ENCODE results near the gene TRPV2. TPM values are rescaled to one million over a fixed set of nuclear protein-coding genes. Genes with fewer than 3 reads are reported as not detected.
A peak's percentile ranks its signal among the peaks of the same experiment; 100 is the strongest.

The TRPV2 gene
- total RNA-seq, 1 experiment from 2014 or later, result 0.87 TPM

GRCh38 chr17:16440901-16441629 lies 25.7 kb downstream of the TRPV2 start:
- H3K4me3 Mint-ChIP-seq (ENCODE audit: low read depth, unreplicated experiment), result peak overlapping the region; percentile 17
- no peak for DNase-seq
- H3K27me3 Mint-ChIP-seq (ENCODE audit: unreplicated experiment), result no peaks in the 10 kb centered on the region
- no peak overlapping the region for H3K27ac Mint-ChIP-seq (ENCODE audit: unreplicated experiment)
- TF ChIP-seq CTCF (IDR thresholded peaks at IDR 0.05; ENCODE audit: unreplicated experiment), result no peak
- H3K4me1 Mint-ChIP-seq (ENCODE audit: low read depth, unreplicated experiment), result peaks cover 13% of the 10 kb centered on the region
- CTCF ChIA-PET, result interaction anchor here (0.7 to 1.3 kb wide), 3 partner anchors 31 to 80 kb away, joined by 3 read pairs; no protein-coding TSS in a partner anchor
- intact Hi-C loops (cut with micrococcal nuclease; ENCODE audit: unreplicated experiment), result no loop called here
- BruUV-seq (replicated peaks), result no TSS peak
- no peaks in the 10 kb centered on the region for H3K9me3 Mint-ChIP-seq (ENCODE audit: low read depth, unreplicated experiment)
- H3K36me3 Mint-ChIP-seq (ENCODE audit: insufficient read depth, unreplicated experiment), result peaks cover 70% of the 10 kb centered on the region

- DNase-seq, result no peak
- intact Hi-C loops (cut with micrococcal nuclease; ENCODE audit: unreplicated experiment), result no loop called here
- peaks cover 9% of the 10 kb centered on the region for H3K4me1 Mint-ChIP-seq (ENCODE audit: low read depth, unreplicated experiment)
These were observed 26.8 kb downstream of the TRPV2 start for GRCh38 chr17:16442141-16442540.

GRCh38 chr17:16442594-16443510 lies 27.5 kb downstream of the TRPV2 start:
- Mint-ChIP-seq H3K4me3 (ENCODE audit: low read depth, unreplicated experiment) (no peak overlapping the region), H3K9me3 (ENCODE audit: low read depth, unreplicated experiment) (no peaks in the 10 kb centered on the region), H3K36me3 (ENCODE audit: insufficient read depth, unreplicated experiment) (peaks cover 73% of the 10 kb centered on the region), H3K27me3 (ENCODE audit: unreplicated experiment) (no peaks in the 10 kb centered on the region), H3K4me1 (ENCODE audit: low read depth, unreplicated experiment) (peaks cover 8% of the 10 kb centered on the region), H3K27ac (ENCODE audit: unreplicated experiment) (peak overlapping the region; percentile 58)
- intact Hi-C loops (cut with micrococcal nuclease; ENCODE audit: unreplicated experiment), result no loop called here
- TF ChIP-seq CTCF (IDR thresholded peaks at IDR 0.05; ENCODE audit: unreplicated experiment), result no peak
- no peak for DNase-seq
- CTCF ChIA-PET, result no interaction called here
- BruUV-seq (replicated peaks), result no TSS peak

More at GRCh38 chr17:16442141-16442540, 26.8 kb downstream of the TRPV2 start:
- Mint-ChIP-seq H3K36me3 (ENCODE audit: insufficient read depth, unreplicated experiment) (peaks cover 75% of the 10 kb centered on the region), H3K27ac (ENCODE audit: unreplicated experiment) (peak overlapping the region; percentile 58), H3K4me3 (ENCODE audit: low read depth, unreplicated experiment) (peak overlapping the region; percentile 19), H3K9me3 (ENCODE audit: low read depth, unreplicated experiment) (no peaks in the 10 kb centered on the region), H3K27me3 (ENCODE audit: unreplicated experiment) (no peaks in the 10 kb centered on the region)
- TF ChIP-seq CTCF (IDR thresholded peaks at IDR 0.05; ENCODE audit: unreplicated experiment), result no peak
- CTCF ChIA-PET, result interaction anchor here (1.1 kb wide), 1 partner anchor 79 kb away, joined by 3 read pairs; no protein-coding TSS in a partner anchor
- BruUV-seq (replicated peaks), result no TSS peak

- Mint-ChIP-seq H3K9me3 (ENCODE audit: low read depth, unreplicated experiment) (no peaks in the 10 kb centered on the region), H3K36me3 (ENCODE audit: insufficient read depth, unreplicated experiment) (peaks cover 65% of the 10 kb centered on the region), H3K27ac (ENCODE audit: unreplicated experiment) (no peak overlapping the region), H3K4me3 (ENCODE audit: low read depth, unreplicated experiment) (no peak overlapping the region), H3K27me3 (ENCODE audit: unreplicated experiment) (no peaks in the 10 kb centered on the region), H3K4me1 (ENCODE audit: low read depth, unreplicated experiment) (no peaks in the 10 kb centered on the region)
- BruUV-seq (replicated peaks), result no TSS peak
- DNase-seq, result no peak
- intact Hi-C loops (cut with micrococcal nuclease; ENCODE audit: unreplicated experiment), result no loop called here
- TF ChIP-seq CTCF (IDR thresholded peaks at IDR 0.05; ENCODE audit: unreplicated experiment), result no peak
- CTCF ChIA-PET, result no interaction called here
These were observed 28.3 kb downstream of the TRPV2 start for GRCh38 chr17:16443511-16444257.

Data from Calu3 (cell line).